Endothelial cell (in vitro differentiated cells): ENCODE data around the gene B3GNT7. TPM values are rescaled to one million over a fixed set of nuclear protein-coding genes. Genes with fewer than 3 reads are reported as not detected.

Experiments
- DNase-seq: peaks from one replicate; pipeline ENCODE4 v3.0.0; 2021; ENCODE audit warnings: low spot score
- H3K27ac Mint-ChIP-seq: one replicate; pipeline ENCODE4 v1.8.0; 2021; ENCODE audit warnings: mixed read lengths, inconsistent platforms; ENCODE audit not compliant: unreplicated experiment
- H3K27me3 Mint-ChIP-seq: one replicate; pipeline ENCODE4 v1.8.0; 2021; ENCODE audit warnings: mild to moderate bottlenecking, moderate library complexity, mixed read lengths, inconsistent platforms; ENCODE audit not compliant: unreplicated experiment
- H3K36me3 Mint-ChIP-seq: one replicate; pipeline ENCODE4 v1.8.0; 2021; ENCODE audit warnings: mild to moderate bottlenecking, low read depth, mixed read lengths, inconsistent platforms; ENCODE audit not compliant: unreplicated experiment
- H3K4me1 Mint-ChIP-seq: one replicate; pipeline ENCODE4 v1.8.0; 2021; ENCODE audit warnings: mild to moderate bottlenecking, mixed read lengths, inconsistent platforms; ENCODE audit not compliant: unreplicated experiment
- H3K4me3 Mint-ChIP-seq: one replicate; pipeline ENCODE4 v1.8.0; 2021; ENCODE audit warnings: mild to moderate bottlenecking, mixed read lengths, inconsistent platforms; ENCODE audit not compliant: unreplicated experiment
- H3K9me3 Mint-ChIP-seq: one replicate; pipeline ENCODE4 v1.8.0; 2021; ENCODE audit warnings: mixed read lengths, inconsistent platforms; ENCODE audit not compliant: unreplicated experiment
- total RNA-seq: library from RNA; stranded (reverse); fragmentation: NEBNext Ultra II Directional; extraction: Animal tissue kit (Norgen Biotek cat#: 25700); gene quantifications from one replicate; pipeline ENCODE4 v1.2.1, GENCODE V29; 2021; ENCODE audit not compliant: unreplicated experiment
- TF ChIP-seq, protein P1 (sequence below): fragments of 200-600 bp; sonication (generic); IDR thresholded peaks from one replicate; pipeline ENCODE4 v1.5.0; 2021; ENCODE audit warnings: antibody characterized with exemption; ENCODE audit not compliant: unreplicated experiment

The B3GNT7 gene
- total RNA-seq, 1 donor from 2014 or later = 5.3 TPM

- TF ChIP-seq, protein P1, sequence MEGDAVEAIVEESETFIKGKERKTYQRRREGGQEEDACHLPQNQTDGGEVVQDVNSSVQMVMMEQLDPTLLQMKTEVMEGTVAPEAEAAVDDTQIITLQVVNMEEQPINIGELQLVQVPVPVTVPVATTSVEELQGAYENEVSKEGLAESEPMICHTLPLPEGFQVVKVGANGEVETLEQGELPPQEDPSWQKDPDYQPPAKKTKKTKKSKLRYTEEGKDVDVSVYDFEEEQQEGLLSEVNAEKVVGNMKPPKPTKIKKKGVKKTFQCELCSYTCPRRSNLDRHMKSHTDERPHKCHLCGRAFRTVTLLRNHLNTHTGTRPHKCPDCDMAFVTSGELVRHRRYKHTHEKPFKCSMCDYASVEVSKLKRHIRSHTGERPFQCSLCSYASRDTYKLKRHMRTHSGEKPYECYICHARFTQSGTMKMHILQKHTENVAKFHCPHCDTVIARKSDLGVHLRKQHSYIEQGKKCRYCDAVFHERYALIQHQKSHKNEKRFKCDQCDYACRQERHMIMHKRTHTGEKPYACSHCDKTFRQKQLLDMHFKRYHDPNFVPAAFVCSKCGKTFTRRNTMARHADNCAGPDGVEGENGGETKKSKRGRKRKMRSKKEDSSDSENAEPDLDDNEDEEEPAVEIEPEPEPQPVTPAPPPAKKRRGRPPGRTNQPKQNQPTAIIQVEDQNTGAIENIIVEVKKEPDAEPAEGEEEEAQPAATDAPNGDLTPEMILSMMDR = no peak
- H3K36me3 Mint-ChIP-seq = peaks cover 13% of the 10 kb centered on the region
- no peak overlapping the region for H3K27ac Mint-ChIP-seq
Measured at GRCh38 chr2:231380307-231380706, 15.2 kb upstream of the B3GNT7 start.

DNA sequence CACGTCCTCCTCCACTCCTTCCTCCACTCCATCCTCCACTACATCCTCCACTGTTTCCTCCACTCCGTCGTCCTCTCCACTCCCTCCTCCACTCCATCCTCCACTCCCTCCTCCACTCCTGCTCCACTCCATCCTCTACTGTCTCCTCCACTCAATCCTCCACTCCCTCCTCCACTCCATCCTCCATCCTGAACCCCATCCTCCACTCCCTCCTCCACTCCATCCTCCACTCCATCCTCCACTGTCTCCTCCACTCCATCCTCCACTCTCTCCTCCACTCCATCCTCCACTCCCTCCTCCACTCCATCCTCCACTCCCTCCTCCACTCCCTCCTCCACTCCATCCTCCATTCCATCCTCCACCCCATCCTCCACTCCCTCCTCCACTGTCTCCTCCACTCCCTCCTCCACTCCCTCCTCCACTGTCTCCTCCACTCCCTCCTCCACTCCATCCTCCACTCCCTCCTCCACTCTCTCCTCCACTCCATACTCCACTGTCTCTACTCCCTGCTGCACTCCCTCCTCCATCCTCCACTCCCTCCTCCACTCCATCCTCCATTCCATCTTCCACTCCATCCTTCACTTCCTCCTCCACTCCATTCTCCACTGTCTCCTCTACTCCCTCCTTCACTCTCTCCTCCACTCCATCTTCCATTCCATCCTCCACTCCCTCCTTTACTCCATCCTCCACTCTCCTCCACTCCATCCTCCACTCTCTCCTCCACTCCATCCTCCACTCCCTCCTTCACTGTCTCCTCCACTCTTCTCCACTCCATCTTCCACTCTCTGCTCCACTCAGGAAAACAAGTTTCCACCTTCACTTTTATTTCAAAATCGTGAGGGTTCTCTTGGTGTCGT, 14.3 kb upstream of the B3GNT7 start:
- Mint-ChIP-seq H3K36me3 (peaks cover 14% of the 10 kb centered on the region), H3K27ac (peak overlapping the region; percentile 1), H3K4me3 (no peak overlapping the region), H3K9me3 (no peaks in the 10 kb centered on the region), H3K27me3 (peaks cover 9% of the 10 kb centered on the region), H3K4me1 (peaks cover 7% of the 10 kb centered on the region)
- TF ChIP-seq, protein P1 = no peak
- DNase-seq = no peak

More at GRCh38 chr2:231380307-231380706, 15.2 kb upstream of the B3GNT7 start:
- Mint-ChIP-seq H3K4me3 (no peak overlapping the region), H3K9me3 (no peaks in the 10 kb centered on the region), H3K27me3 (peaks cover 9% of the 10 kb centered on the region), H3K4me1 (peaks cover 7% of the 10 kb centered on the region)
- no peak for DNase-seq

DNA sequence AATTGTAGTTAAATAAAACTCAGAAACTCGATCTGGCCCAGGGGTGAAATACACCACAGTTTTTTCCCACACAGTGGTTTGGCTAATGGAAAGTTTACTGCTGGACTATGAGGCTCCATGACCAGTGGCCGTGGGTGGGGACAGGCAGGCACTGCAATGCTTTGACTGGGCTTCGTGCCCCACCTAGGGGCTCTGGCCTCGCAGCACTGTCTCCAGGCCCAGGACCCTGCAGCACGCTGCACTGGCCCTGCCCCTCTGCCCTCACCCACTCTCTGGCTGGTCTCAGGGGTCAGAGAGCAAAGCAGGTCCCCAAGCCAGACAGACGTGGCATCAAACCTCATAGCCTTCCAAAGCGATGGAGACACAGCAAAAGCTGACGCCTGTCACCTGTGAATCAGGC, 13.4 kb upstream of the B3GNT7 start:
- TF ChIP-seq, protein P1 = no peak
- H3K27ac Mint-ChIP-seq = no peak overlapping the region

GRCh38 chr2:231383416-231384108, 11.9 kb upstream of the B3GNT7 start:
- H3K27me3 Mint-ChIP-seq = peaks cover 6% of the 10 kb centered on the region
- no peak for DNase-seq
- no peaks in the 10 kb centered on the region for H3K4me1 Mint-ChIP-seq
- no peaks in the 10 kb centered on the region for H3K9me3 Mint-ChIP-seq
- peaks cover 19% of the 10 kb centered on the region for H3K36me3 Mint-ChIP-seq
- no peak overlapping the region for H3K27ac Mint-ChIP-seq
- H3K4me3 Mint-ChIP-seq = no peak overlapping the region
- TF ChIP-seq, protein P1 = no peak

More for the DNA sequence above, 13.4 kb upstream of the B3GNT7 start:
- no peaks in the 10 kb centered on the region for H3K9me3 Mint-ChIP-seq
- H3K4me1 Mint-ChIP-seq = peaks cover 1% of the 10 kb centered on the region
- peaks cover 19% of the 10 kb centered on the region for H3K36me3 Mint-ChIP-seq
- peaks cover 6% of the 10 kb centered on the region for H3K27me3 Mint-ChIP-seq
- no peak for DNase-seq
- no peak overlapping the region for H3K4me3 Mint-ChIP-seq

DNA sequence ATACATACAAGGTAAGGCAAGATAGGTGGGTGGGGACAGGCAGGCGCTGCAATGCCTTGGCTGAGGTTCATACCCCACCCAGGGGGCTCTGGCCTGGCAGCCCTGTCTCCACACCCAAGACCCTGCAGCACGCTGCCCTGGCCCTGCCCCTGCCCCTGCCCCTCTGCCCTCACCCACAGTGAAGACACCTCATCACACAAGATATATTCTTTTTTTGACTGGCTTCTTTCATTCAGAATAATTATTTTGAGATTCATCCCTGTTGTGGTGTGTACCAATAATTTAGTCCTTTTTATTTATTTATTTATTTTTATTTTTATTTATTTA, 11.4 kb upstream of the B3GNT7 start:
- DNase-seq = no peak
- Mint-ChIP-seq H3K27ac (no peak overlapping the region), H3K9me3 (no peaks in the 10 kb centered on the region), H3K4me3 (no peak overlapping the region), H3K4me1 (no peaks in the 10 kb centered on the region), H3K36me3 (peaks cover 19% of the 10 kb centered on the region), H3K27me3 (peaks cover 8% of the 10 kb centered on the region)
- TF ChIP-seq, protein P1 = no peak
